Measurements from ENCODE around the gene SLC26A4. TPM values are rescaled to one million over a fixed set of nuclear protein-coding genes. Genes with fewer than 3 reads are reported as not detected.

The SLC26A4 gene
- total RNA-seq, 1 donor, result 0.27 TPM

GRCh38 chr7:107658467-107658866 lies 2.2 kb upstream of the SLC26A4 start:
- DNase-seq (ENCODE audit: low read depth in 2 of 3, low spot score in 2 of 3), result no peak

DNA sequence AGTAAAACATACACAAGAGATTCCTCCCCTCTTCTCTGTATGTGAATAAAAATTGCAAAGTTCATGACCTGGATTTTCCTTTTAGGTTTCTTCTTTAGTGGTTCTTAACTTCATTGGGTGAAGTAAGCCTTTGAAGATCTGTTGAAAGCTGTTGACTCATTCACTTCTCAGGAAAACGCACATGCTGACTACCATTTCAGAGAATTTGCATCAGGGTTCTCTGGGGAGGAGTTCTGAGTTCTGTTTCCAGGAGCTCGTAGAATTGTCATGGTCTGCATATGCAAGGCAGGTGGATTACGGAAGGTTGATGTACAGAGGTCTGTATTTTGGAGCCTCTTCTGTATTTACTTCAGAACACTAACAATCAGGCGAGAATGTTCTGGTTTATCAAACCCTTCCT lies 962 bp upstream of the SLC26A4 start:
- no peak for DNase-seq (ENCODE audit: low read depth in 2 of 3, low spot score in 2 of 3)

DNA sequence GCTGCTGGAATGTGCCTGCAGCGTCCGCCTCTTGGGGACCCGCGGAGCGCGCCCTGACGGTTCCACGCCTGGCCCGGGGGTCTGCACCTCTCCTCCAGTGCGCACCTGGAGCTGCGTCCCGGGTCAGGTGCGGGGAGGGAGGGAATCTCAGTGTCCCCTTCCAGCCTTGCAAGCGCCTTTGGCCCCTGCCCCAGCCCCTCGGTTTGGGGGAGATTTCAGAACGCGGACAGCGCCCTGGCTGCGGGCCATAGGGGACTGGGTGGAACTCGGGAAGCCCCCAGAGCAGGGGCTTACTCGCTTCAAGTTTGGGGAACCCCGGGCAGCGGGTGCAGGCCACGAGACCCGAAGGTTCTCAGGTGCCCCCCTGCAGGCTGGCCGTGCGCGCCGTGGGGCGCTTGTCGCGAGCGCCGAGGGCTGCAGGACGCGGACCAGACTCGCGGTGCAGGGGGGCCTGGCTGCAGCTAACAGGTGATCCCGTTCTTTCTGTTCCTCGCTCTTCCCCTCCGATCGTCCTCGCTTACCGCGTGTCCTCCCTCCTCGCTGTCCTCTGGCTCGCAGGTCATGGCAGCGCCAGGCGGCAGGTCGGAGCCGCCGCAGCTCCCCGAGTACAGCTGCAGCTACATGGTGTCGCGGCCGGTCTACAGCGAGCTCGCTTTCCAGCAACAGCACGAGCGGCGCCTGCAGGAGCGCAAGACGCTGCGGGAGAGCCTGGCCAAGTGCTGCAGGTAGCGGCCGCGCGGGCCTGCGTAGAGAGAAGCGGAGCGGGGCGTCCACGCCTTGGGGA lies 645 bp downstream of the SLC26A4 start:
- DNase-seq (ENCODE audit: low read depth in 2 of 3, low spot score in 2 of 3), result peak in 2 of 3 donors; percentile 47 to 65

DNA sequence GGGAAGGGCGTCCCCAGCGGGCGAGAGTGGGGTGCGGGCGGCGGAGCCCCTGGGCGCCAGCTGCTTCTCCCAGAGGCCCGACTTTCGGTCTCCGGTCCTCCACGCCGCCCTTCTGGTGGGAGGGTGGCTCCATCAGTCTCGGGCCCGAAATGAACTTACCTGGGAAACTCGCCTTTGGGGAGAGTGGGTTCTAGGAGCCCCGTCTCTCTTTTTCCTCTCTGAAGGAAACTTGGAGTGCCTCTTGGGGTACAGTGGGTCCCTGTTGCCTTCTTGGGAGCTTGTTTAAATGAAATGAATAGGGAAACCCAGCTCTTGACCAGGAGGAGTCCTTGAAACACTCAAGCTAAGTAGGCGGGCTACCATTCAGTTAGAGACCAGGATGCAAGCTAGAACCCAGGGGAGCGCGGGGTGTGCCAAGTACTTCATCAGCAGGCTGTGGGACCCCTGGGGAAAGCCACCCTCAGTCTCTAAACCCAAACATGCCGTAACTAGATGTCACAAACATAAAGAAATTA lies 1.3 kb downstream of the SLC26A4 start:
- DNase-seq (ENCODE audit: low read depth in 2 of 3, low spot score in 2 of 3), result no peak

GRCh38 chr7:107663196-107663595 lies 2.6 kb downstream of the SLC26A4 start:
- no peak for DNase-seq (ENCODE audit: low read depth in 2 of 3, low spot score in 2 of 3)

GRCh38 chr7:107666790-107667189 lies 6.2 kb downstream of the SLC26A4 start:
- no peak for DNase-seq (ENCODE audit: low read depth in 2 of 3, low spot score in 2 of 3)

DNA sequence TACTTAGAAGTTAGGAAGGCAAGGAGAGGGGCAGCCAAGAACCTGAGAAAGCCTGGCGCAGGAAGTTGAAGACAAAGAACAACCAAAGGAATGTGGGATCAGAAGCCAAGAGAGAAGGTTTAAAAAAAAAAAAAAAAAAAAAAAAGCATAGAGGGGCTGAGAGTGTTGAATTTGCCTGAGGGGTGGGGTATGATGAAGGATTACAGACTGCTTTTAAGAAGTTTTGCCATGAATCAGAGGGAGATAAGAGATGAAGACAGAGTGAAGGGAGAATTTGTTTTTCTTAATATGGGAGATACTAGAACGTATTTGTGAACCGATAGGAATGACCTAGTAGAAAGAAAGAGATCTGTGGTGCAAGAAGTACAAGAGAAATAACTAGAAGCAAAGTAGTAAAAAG lies 6.7 kb downstream of the SLC26A4 start:
- DNase-seq (ENCODE audit: low read depth in 2 of 3, low spot score in 2 of 3), result no peak

DNA sequence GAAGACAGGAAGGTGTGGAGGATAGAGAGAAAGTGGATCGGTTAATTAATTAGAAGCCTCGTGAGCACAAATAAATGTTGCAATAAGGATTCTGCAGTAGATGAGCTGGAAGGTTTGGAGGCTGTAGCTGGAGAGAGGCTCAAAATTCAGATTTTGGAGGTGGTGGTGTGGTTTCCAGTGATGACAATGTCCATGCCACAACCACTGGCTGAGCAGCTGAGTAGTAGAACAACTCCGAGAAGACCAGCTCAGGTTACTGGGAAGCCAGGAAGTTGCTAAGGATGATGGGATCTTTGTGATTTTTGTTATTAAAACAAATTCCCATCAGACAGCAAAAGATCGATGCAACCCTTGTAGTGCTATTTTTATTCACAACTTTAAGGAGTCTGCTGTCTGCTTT lies 7.7 kb downstream of the SLC26A4 start:
- DNase-seq (ENCODE audit: low read depth in 2 of 3, low spot score in 2 of 3), result no peak

DNA sequence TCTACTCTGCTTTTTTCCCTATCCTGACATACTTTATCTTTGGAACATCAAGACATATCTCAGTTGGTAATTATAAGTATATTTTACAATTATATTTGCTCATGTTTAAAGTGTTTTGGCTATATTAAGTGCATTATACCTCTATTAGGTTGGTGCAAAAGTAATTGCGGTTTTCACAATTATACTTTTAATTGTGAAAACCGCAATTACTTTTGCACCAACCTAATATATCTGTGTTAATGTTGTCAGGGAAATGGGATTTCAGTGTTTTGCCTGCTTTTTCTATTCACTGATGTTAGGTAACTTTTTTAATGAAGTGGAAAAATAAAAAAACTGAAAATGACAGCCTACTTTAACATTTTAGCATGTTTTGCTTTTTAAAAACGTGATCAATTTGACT lies 11.6 kb downstream of the SLC26A4 start:
- DNase-seq (ENCODE audit: low read depth in 2 of 3, low spot score in 2 of 3), result no peak

GRCh38 chr7:107676249-107676648 lies 15.6 kb downstream of the SLC26A4 start:
- DNase-seq (ENCODE audit: low read depth in 2 of 3, low spot score in 2 of 3), result no peak

- no peak for DNase-seq (ENCODE audit: low read depth in 2 of 3, low spot score in 2 of 3)
Observed at GRCh38 chr7:107678110-107678753, 17.6 kb downstream of the SLC26A4 start.

DNA sequence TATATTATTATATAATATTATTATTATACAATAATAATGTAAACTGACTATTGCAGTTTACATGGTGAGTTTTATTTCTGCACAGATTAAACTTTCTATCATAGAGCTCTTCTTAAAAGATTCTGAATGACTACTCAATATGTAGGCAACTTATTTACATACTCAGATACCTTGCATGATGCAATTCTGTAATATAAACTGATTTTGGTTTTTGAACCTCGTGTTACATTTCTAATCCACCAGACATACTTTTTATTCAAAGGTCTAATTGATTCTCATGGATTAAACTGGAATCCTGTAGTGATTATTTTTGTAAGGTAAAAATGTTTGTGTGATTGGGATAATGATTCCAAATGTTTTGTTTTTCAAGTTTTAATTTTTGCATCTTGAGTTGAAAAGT lies 19.9 kb downstream of the SLC26A4 start:
- no peak for DNase-seq (ENCODE audit: low read depth in 2 of 3, low spot score in 2 of 3)

- no peak for DNase-seq (ENCODE audit: low read depth in 2 of 3, low spot score in 2 of 3)
Observed at GRCh38 chr7:107682886-107683285, 22.3 kb downstream of the SLC26A4 start.

- DNase-seq (ENCODE audit: low read depth in 2 of 3, low spot score in 2 of 3), result no peak
Observed at GRCh38 chr7:107684287-107684686, 23.7 kb downstream of the SLC26A4 start.

GRCh38 chr7:107684947-107685463 lies 24.4 kb downstream of the SLC26A4 start:
- DNase-seq (ENCODE audit: low read depth in 2 of 3, low spot score in 2 of 3), result no peak

DNA sequence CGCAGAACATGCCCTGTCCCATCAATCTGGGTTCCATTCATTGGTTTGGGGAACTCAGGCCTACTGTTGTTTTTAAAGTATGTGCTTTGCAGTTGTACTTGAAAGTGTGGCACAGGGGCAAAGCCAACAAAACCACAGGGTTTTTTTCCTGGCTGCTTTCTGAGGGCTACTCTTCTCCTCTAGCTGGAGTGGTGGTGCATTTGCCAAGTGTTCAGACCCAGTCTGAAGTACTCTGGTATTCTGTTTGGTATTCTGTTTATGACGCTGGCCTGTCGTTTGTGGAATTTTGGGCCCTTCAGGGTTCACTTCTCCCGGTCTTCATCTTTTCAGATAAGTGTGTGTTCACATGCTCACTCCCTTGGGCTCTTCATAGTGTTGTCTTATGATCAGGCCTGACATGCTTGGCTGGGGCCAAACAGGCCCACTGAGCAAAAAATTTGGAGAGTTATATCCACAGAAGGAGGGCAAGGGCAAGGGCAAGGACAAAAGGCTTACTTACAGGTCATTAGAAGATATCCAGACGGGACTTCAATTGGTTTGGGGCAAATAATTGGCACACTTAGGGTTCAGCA lies 26.3 kb downstream of the SLC26A4 start:
- peak in 1 of 3 donors; percentile 31 for DNase-seq (ENCODE audit: low read depth in 2 of 3, low spot score in 2 of 3)

GRCh38 chr7:107687656-107688055 lies 27.0 kb downstream of the SLC26A4 start:
- no peak for DNase-seq (ENCODE audit: low read depth in 2 of 3, low spot score in 2 of 3)

DNA sequence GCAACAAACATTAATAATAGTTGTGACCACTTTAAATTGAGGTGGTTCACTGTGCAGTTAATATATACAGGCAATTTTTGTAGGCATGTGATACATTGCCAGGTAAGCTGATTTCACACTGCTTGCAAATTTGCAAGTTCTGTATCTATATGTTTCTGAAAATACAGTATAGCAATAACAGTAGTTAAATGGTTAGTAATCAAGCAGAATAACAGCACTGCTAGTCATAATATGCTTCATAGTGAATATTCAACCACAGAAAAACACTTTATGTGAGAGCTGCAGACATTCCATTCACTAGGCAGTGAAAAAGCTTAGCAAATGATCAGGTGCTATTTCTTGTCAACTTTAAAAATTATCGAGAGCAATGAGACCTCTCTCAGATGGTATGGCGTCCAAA lies 28.9 kb downstream of the SLC26A4 start:
- no peak for DNase-seq (ENCODE audit: low read depth in 2 of 3, low spot score in 2 of 3)

GRCh38 chr7:107690084-107690483 lies 29.5 kb downstream of the SLC26A4 start:
- DNase-seq (ENCODE audit: low read depth in 2 of 3, low spot score in 2 of 3), result no peak

GRCh38 chr7:107690611-107691010 lies 30.0 kb downstream of the SLC26A4 start:
- DNase-seq (ENCODE audit: low read depth in 2 of 3, low spot score in 2 of 3), result peak in 1 of 3 donors; percentile 22

DNA sequence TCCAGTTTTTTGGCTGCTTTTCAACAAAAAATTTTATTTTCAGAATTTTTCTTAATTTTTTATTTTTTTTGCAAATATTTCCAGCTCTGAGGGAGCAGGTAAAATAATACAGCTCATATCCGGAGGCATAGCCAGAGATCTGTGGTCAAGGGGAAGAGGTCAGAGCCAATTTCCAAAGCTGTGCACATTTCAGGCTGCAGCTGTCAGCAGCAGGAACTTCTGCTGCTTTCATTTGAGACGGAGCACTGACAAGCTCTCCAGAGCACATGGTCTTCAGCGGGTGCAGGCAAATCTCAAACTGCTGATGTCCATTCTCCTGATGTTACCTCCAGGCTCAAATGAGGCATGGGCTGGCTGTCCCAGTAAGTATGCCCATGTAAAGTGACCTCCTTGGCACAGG lies 31.1 kb downstream of the SLC26A4 start:
- no peak for DNase-seq (ENCODE audit: low read depth in 2 of 3, low spot score in 2 of 3)

DNA sequence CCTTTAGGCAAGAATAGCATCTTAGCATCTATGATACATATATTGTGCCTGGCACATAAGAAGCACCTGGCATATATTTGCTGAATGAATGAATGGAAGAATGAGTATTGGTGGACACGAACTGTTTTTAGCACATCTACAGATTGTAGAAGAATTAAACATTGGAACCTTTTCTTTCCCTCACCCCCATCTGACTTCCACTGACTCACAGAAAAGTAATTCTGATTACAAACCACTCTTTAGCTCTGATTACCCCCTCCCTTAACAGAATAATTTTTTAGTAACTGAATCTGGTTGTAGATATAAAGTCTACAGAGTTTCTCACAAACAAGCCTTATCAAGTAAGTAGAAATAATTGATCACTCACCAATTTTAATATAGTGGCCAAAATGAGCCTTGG lies 31.9 kb downstream of the SLC26A4 start:
- no peak for DNase-seq (ENCODE audit: low read depth in 2 of 3, low spot score in 2 of 3)

Measured in hematopoietic multipotent progenitor cell (in vitro differentiated cells).